ENCODE data around the gene P2RX3.

Gene P2RX3

DNA sequence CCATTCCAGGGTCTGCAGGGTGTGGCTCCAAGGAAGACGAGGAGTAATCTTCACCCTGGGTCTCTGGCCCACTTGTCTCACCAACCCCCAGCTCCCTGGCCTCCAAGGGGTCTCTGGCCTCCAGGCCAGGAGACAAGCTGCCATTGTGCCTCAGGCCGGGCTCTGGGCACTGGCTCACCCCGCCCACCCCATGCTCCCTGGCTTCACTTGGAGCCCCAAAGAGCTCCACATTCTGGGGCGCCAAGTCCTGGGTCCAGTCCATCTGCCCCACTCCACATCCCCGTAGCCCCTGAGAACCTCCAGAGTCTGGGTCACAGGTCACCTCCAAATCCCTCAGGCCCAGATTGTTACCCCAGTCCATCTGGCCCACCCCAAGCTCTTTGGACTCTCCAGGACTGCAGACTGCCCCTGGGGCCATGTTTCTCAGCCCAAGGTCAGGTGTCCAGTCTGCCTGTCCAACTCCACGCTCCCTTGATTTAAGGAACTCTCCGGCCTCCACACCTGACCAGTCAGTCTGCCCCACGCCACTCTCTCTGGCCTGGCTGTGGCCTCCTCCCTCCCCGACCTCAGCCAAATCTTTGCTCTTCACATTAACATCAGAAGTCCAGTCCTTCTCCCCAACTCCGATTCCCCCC is 29.6 kb upstream of the P2RX3 start:
- H3K27me3 ChIP-seq, result peaks cover 25% of the 10 kb centered on the region
- H3K27ac ChIP-seq, result no peak overlapping the region

GRCh38 chr11:57309106-57310059 is 28.8 kb upstream of the P2RX3 start:
- Histone ChIP-seq H3K36me3 (no peaks in the 10 kb centered on the region), H3K4me1 (ENCODE audit: control insufficient read depth in 1 of 2, insufficient read depth in 1 of 2, low read depth in 1 of 2, low read length in 1 of 2) (peaks cover 0 to 9% of the 10 kb centered on the region in 2 experiments), H3K27me3 (peaks cover 25% of the 10 kb centered on the region), H3K9me3 (no peaks in the 10 kb centered on the region), H3K27ac (no peak overlapping the region), H3K4me3 (ENCODE audit: low read depth in 1 of 2, low read length in 1 of 2) (no peak overlapping the region)
- no peak for TF ChIP-seq CTCF (IDR thresholded peaks at IDR 0.05)

More for the DNA sequence above, 29.6 kb upstream of the P2RX3 start:
- Histone ChIP-seq H3K9me3 (no peaks in the 10 kb centered on the region), H3K36me3 (no peaks in the 10 kb centered on the region), H3K4me3 (ENCODE audit: low read depth in 1 of 2, low read length in 1 of 2) (no peak overlapping the region), H3K4me1 (ENCODE audit: control insufficient read depth in 1 of 2, insufficient read depth in 1 of 2, low read depth in 1 of 2, low read length in 1 of 2) (peaks cover 0 to 9% of the 10 kb centered on the region in 2 experiments)
- no peak for TF ChIP-seq CTCF (IDR thresholded peaks at IDR 0.05)

- H3K27ac ChIP-seq, result no peak overlapping the region
- peaks cover 0 to 9% of the 10 kb centered on the region in 2 experiments for H3K4me1 ChIP-seq (ENCODE audit: control insufficient read depth in 1 of 2, insufficient read depth in 1 of 2, low read depth in 1 of 2, low read length in 1 of 2)
- H3K9me3 ChIP-seq, result no peaks in the 10 kb centered on the region
- H3K36me3 ChIP-seq, result no peaks in the 10 kb centered on the region
- H3K27me3 ChIP-seq, result peaks cover 25% of the 10 kb centered on the region
- no peak for TF ChIP-seq CTCF (IDR thresholded peaks at IDR 0.05)
- no peak overlapping the region for H3K4me3 ChIP-seq (ENCODE audit: low read depth in 1 of 2, low read length in 1 of 2)
These were observed 28.1 kb upstream of the P2RX3 start for GRCh38 chr11:57310091-57310490.

DNA sequence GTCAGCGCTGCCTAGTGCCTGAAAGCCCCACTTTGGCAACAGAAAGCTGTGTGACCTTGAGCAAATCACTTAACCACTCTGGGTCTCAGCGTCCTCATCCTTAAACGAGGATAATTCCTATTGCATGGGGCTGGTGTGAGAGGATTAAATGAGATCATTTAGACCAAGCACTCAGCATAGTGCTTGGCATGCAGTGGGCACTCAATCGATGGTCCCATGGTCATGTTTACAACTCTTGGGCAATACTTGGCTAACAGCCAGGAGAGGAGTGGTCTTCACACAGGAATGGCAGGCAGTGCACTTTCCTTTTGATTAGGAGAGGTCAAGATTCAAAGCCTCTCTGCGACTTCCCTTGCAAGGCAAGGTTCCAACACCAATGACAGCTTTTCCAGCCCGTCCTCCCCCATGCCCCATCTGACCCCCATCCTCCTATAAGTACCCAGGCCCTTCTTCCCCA is 27.5 kb upstream of the P2RX3 start:
- no peak overlapping the region for H3K27ac ChIP-seq
- H3K36me3 ChIP-seq, result no peaks in the 10 kb centered on the region

More for the DNA sequence above, 27.5 kb upstream of the P2RX3 start:
- peaks cover 0 to 9% of the 10 kb centered on the region in 2 experiments for H3K4me1 ChIP-seq (ENCODE audit: control insufficient read depth in 1 of 2, insufficient read depth in 1 of 2, low read depth in 1 of 2, low read length in 1 of 2)
- no peak overlapping the region for H3K4me3 ChIP-seq (ENCODE audit: low read depth in 1 of 2, low read length in 1 of 2)
- H3K27me3 ChIP-seq, result peaks cover 25% of the 10 kb centered on the region
- TF ChIP-seq CTCF (IDR thresholded peaks at IDR 0.05), result no peak
- no peaks in the 10 kb centered on the region for H3K9me3 ChIP-seq
